Measurements from ENCODE around the gene VPS41. TPM values are rescaled to one million over a fixed set of nuclear protein-coding genes. Genes with fewer than 3 reads are reported as not detected.

Gene VPS41
- polyA plus RNA-seq, 3 donors: 12.7 to 62.2 (median 56.7) TPM

DNA sequence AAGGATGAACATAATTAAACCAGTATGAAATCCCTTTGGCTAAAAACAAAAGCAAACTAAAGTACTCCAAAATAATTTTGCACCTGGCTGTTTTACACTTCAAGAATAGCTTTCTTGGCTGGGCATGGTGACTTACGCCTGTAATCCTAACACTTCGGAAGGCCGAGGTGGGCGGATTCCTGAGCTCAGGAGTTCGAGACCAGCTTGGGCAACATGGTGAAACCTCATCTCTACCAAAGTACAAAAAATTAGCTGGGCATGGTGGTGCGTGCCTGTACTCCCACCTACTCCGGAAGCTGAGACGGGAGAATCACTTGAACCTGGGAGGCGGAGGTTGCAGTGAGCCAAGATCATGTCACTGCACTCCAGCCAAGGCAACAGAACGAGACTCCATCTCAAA, 185.7 kb downstream of the VPS41 start:
- H3K27me3 ChIP-seq (ENCODE audit: control insufficient read depth in 2 of 2, insufficient read depth in 2 of 2, low read length in 2 of 2): no peaks in the 10 kb centered on the region
- H3K4me1 Mint-ChIP-seq: no peaks in the 10 kb centered on the region
- H3K9me3 Mint-ChIP-seq: peaks cover 0 to 4% (median 0%) of the 10 kb centered on the region in 7 donors
- no peaks in the 10 kb centered on the region for H3K79me2 ChIP-seq (ENCODE audit: insufficient read depth, low read length)
- DNase-seq: no peak
- H3K4me3 ChIP-seq (replicated peaks in 1 of 3; ENCODE audit: low read depth in 2 of 3, low read length in 3 of 3): no peak overlapping the region
- H3K36me3 ChIP-seq (replicated peaks in 1 of 2; ENCODE audit: control insufficient read depth in 1 of 2, insufficient read depth in 2 of 2, low read length in 2 of 2): peaks cover 39 to 76% of the 10 kb centered on the region in 2 donors
- intact Hi-C loops (cut with micrococcal nuclease): no loop called here
- no peaks in the 10 kb centered on the region for H4K20me1 ChIP-seq (ENCODE audit: insufficient read depth, low read length)
- H3K4me3 Mint-ChIP-seq: no peak overlapping the region
- 100% methylated on average over 6 of the region's 10 CpGs for WGBS (ENCODE audit: insufficient coverage)
- TF ChIP-seq, protein P1, sequence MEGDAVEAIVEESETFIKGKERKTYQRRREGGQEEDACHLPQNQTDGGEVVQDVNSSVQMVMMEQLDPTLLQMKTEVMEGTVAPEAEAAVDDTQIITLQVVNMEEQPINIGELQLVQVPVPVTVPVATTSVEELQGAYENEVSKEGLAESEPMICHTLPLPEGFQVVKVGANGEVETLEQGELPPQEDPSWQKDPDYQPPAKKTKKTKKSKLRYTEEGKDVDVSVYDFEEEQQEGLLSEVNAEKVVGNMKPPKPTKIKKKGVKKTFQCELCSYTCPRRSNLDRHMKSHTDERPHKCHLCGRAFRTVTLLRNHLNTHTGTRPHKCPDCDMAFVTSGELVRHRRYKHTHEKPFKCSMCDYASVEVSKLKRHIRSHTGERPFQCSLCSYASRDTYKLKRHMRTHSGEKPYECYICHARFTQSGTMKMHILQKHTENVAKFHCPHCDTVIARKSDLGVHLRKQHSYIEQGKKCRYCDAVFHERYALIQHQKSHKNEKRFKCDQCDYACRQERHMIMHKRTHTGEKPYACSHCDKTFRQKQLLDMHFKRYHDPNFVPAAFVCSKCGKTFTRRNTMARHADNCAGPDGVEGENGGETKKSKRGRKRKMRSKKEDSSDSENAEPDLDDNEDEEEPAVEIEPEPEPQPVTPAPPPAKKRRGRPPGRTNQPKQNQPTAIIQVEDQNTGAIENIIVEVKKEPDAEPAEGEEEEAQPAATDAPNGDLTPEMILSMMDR (IDR thresholded peaks at IDR 0.05): no peak
- H3K4me1 ChIP-seq (ENCODE audit: control insufficient read depth in 1 of 2, insufficient read depth in 2 of 2, low read length in 2 of 2): no peaks in the 10 kb centered on the region
- no peak overlapping the region for H3K4me2 ChIP-seq (replicated peaks; ENCODE audit: extremely low read depth, low read length, poor library complexity, severe bottlenecking)
- H3K9me3 ChIP-seq (replicated peaks in 1 of 2; ENCODE audit: control insufficient read depth in 1 of 2, insufficient read depth in 1 of 2, low read length in 2 of 2): no peaks in the 10 kb centered on the region
- H3K27ac ChIP-seq (ENCODE audit: low read depth in 1 of 2, low read length in 2 of 2): no peak overlapping the region
- H3K27me3 Mint-ChIP-seq (ENCODE audit: low read depth in 3 of 3): no peaks in the 10 kb centered on the region
- H3K9ac ChIP-seq (ENCODE audit: insufficient read depth, low read length, poor library complexity, severe bottlenecking): no peak overlapping the region
- H3K36me3 Mint-ChIP-seq: peaks cover 62 to 63% of the 10 kb centered on the region in 2 donors
- no peak overlapping the region for H3K27ac Mint-ChIP-seq
- H2AFZ ChIP-seq (ENCODE audit: insufficient read depth, low read depth, low read length, poor library complexity, severe bottlenecking): no peak overlapping the region

DNA sequence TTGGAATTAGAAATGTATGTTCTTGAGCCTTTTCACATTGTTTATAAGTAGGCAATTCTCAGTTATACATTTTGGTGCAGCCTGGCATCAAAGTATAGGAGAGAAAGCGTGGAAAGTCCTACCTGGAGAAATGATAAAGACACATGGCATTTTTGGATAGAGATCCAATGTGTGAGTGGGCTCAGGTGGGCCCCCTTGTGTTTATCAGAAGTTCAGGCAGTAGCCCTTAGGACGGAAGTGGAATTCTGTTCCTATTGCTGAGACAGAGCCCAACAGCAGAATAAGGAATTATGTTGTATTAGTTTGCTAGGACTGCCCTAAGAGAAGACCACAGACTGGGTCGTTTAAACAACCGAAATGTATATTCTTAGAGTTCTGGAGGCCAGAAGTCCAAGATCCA, 192.6 kb downstream of the VPS41 start:
- H3K79me2 ChIP-seq (ENCODE audit: insufficient read depth, low read length): no peaks in the 10 kb centered on the region
- no peak for DNase-seq

More for the DNA sequence above, 192.6 kb downstream of the VPS41 start:
- Mint-ChIP-seq H3K9me3 (peaks cover 0 to 11% (median 6%) of the 10 kb centered on the region in 7 donors), H3K4me3 (no peak overlapping the region), H3K4me1 (no peaks in the 10 kb centered on the region), H3K36me3 (peaks cover 8 to 10% of the 10 kb centered on the region in 2 donors), H3K27me3 (ENCODE audit: low read depth in 3 of 3) (peaks cover 0 to 6% (median 0%) of the 10 kb centered on the region in 3 donors), H3K27ac (no peak overlapping the region)
- H3K36me3 ChIP-seq (replicated peaks in 1 of 2; ENCODE audit: control insufficient read depth in 1 of 2, insufficient read depth in 2 of 2, low read length in 2 of 2): peaks cover 2 to 8% of the 10 kb centered on the region in 2 donors
- no peaks in the 10 kb centered on the region for H4K20me1 ChIP-seq (ENCODE audit: insufficient read depth, low read length)
- no peak overlapping the region for H3K27ac ChIP-seq (ENCODE audit: low read depth in 1 of 2, low read length in 2 of 2)
- no peak overlapping the region for H3K4me3 ChIP-seq (replicated peaks in 1 of 3; ENCODE audit: low read depth in 2 of 3, low read length in 3 of 3)
- WGBS (ENCODE audit: insufficient coverage): 86% methylated on average over 4 of the region's 4 CpGs
- H2AFZ ChIP-seq (ENCODE audit: insufficient read depth, low read depth, low read length, poor library complexity, severe bottlenecking): no peak overlapping the region
- no peaks in the 10 kb centered on the region for H3K4me1 ChIP-seq (ENCODE audit: control insufficient read depth in 1 of 2, insufficient read depth in 2 of 2, low read length in 2 of 2)
- intact Hi-C loops (cut with micrococcal nuclease): no loop called here
- TF ChIP-seq, protein P1 (IDR thresholded peaks at IDR 0.05): no peak
- no peak overlapping the region for H3K4me2 ChIP-seq (replicated peaks; ENCODE audit: extremely low read depth, low read length, poor library complexity, severe bottlenecking)
- H3K9me3 ChIP-seq (replicated peaks in 1 of 2; ENCODE audit: control insufficient read depth in 1 of 2, insufficient read depth in 1 of 2, low read length in 2 of 2): peaks cover 0 to 3% of the 10 kb centered on the region in 2 donors
- no peaks in the 10 kb centered on the region for H3K27me3 ChIP-seq (ENCODE audit: control insufficient read depth in 2 of 2, insufficient read depth in 2 of 2, low read length in 2 of 2)
- H3K9ac ChIP-seq (ENCODE audit: insufficient read depth, low read length, poor library complexity, severe bottlenecking): no peak overlapping the region

All from CD14-positive monocyte (primary cell).